SK-N-SH (cell line): ENCODE measurements around the gene IDH3A. TPM values are rescaled to one million over a fixed set of nuclear protein-coding genes. Genes with fewer than 3 reads are reported as not detected.

Experiments used
- CTCF ChIA-PET: fragments of 300-600, 350-600 bp; formaldehyde crosslinking; extraction: SDS; loops from one replicate; lab custom pipeline; 2021; lab: Yijun Ruan, JAX
- POLR2A ChIA-PET: fragments of 350-600 bp; sonication (Branson Sonifier 250); formaldehyde crosslinking; extraction: SDS; loops from one replicate; lab custom pipeline; 2020; ENCODE audit warnings: antibody characterized with exemption, inconsistent platforms; lab: Yijun Ruan, JAX
- DNase-seq: peaks from one replicate; pipeline ENCODE4 v3.0.0; 2012
- H2AFZ ChIP-seq: fragments of 200-600 bp; sonication (generic); 2 replicates; pipeline ENCODE4 v1.8.1; 2016; ENCODE audit warnings: antibody characterized with exemption, mild to moderate bottlenecking, low read depth
- H3F3A ChIP-seq: fragments of 200-600 bp; sonication (generic); replicated peaks from 2 replicates; pipeline ENCODE3; 2016; ENCODE audit warnings: antibody characterized with exemption, mild to moderate bottlenecking; ENCODE audit not compliant: insufficient read depth
- H3K27ac ChIP-seq, 2 experiments: fragments of 200-500 bp in 1 of 2; fragments of 200-600 bp in 1 of 2; sonication (Bioruptor generic) in 1 of 2; sonication (generic), shearing (Covaris generic) in 1 of 2; 2 replicates each; pipeline versions ENCODE4 v1.5.1 to v1.6.1; 2014 to 2016; ENCODE audit warnings: low read depth in 2 of 2, inconsistent platforms in 1 of 2, low read length in 1 of 2, mild to moderate bottlenecking in 1 of 2, mixed read lengths in 1 of 2
- H3K27me3 ChIP-seq: fragments of 200-600 bp; sonication (generic), shearing (Covaris generic); 2 replicates; pipeline ENCODE4 v1.6.1; 2016; ENCODE audit warnings: mixed run types; ENCODE audit not compliant: insufficient read depth
- H3K36me3 ChIP-seq, 2 experiments: fragments of 200-500 bp in 1 of 2; fragments of 200-600 bp in 1 of 2; sonication (Bioruptor generic) in 1 of 2; sonication (generic) in 1 of 2; replicated peaks in 1 of 2; 2 replicates each; pipeline versions ENCODE3 to v1.5.1; 2014 to 2016; ENCODE audit warnings: low read length in 1 of 2, mild to moderate bottlenecking in 1 of 2; ENCODE audit not compliant: insufficient read depth in 2 of 2, control insufficient read depth in 1 of 2
- H3K4me1 ChIP-seq, 2 experiments: fragments of 200-500 bp in 1 of 2; fragments of 200-600 bp in 1 of 2; sonication (Bioruptor generic) in 1 of 2; sonication (generic), shearing (Covaris generic) in 1 of 2; 2 replicates each; pipeline versions ENCODE4 v1.5.1 to v1.6.1; 2014 to 2016; ENCODE audit warnings: low read depth in 1 of 2, low read length in 1 of 2, mixed run types in 1 of 2; ENCODE audit not compliant: insufficient read depth in 2 of 2, control insufficient read depth in 1 of 2
- H3K4me2 ChIP-seq: fragments of 200-600 bp; sonication (generic), shearing (Covaris generic); 2 replicates; pipeline ENCODE4 v1.6.1; 2017; ENCODE audit warnings: mixed run types
- H3K4me3 ChIP-seq, 2 experiments: fragments of 200-500 bp in 1 of 2; fragments of 200-600 bp in 1 of 2; sonication (Bioruptor generic) in 1 of 2; sonication (generic), shearing (Covaris generic) in 1 of 2; 2 replicates each; pipeline versions ENCODE4 v1.5.1 to v1.8.1; 2014 to 2016; ENCODE audit warnings: low read depth in 2 of 2, inconsistent platforms in 1 of 2, low read length in 1 of 2, mild to moderate bottlenecking in 1 of 2, mixed read lengths in 1 of 2, moderate library complexity in 1 of 2
- H3K79me2 ChIP-seq: fragments of 200-600 bp; sonication (generic); 2 replicates; pipeline ENCODE4 v1.8.1; 2017; ENCODE audit warnings: mild to moderate bottlenecking; ENCODE audit not compliant: insufficient read depth
- H3K9ac ChIP-seq: fragments of 200-600 bp; sonication (generic); 2 replicates; pipeline ENCODE4 v1.6.1; 2017; ENCODE audit warnings: mixed run types
- H3K9me2 ChIP-seq: fragments of 200-600 bp; sonication (generic); 2 replicates; pipeline ENCODE4 v1.6.1; 2017; ENCODE audit warnings: mixed run types
- H3K9me3 ChIP-seq: fragments of 200-600 bp; sonication (generic); 2 replicates; pipeline ENCODE4 v1.6.1; 2017; ENCODE audit warnings: mixed run types, mild to moderate bottlenecking, moderate library complexity
- H4K20me1 ChIP-seq: fragments of 200-600 bp; sonication (generic); 2 replicates; pipeline ENCODE4 v1.6.1; 2017; ENCODE audit warnings: mild to moderate bottlenecking, mixed run types; ENCODE audit not compliant: insufficient read depth
- CHD2 ChIP-seq: fragments of 150-350 bp; IDR thresholded peaks from 2 replicates; pipeline ENCODE4 v1.6.1; 2018; ENCODE audit warnings: low read length; ENCODE audit not compliant: partially characterized antibody
- EP300 ChIP-seq, 2 experiments: IDR thresholded peaks; 2 replicates each; pipeline versions ENCODE4 v1.4.0 to v1.6.1; 2012; ENCODE audit warnings: borderline replicate concordance in 1 of 2, low read depth in 1 of 2, low read length in 1 of 2
- EZH2phosphoT487 ChIP-seq: fragments of 200-600 bp; sonication (generic); IDR thresholded peaks from 2 replicates; pipeline ENCODE4 v1.6.1; 2017; ENCODE audit warnings: low read depth, mixed run types, mild to moderate bottlenecking, antibody characterized with exemption, moderate library complexity, borderline replicate concordance
- FOSL2 ChIP-seq: IDR thresholded peaks from 2 replicates; pipeline ENCODE4 v1.4.0; 2012; ENCODE audit warnings: low read depth, mild to moderate bottlenecking, moderate library complexity, borderline replicate concordance
- FOXJ3 ChIP-seq: sonication (generic); formaldehyde crosslinking; IDR thresholded peaks from 2 replicates; pipeline ENCODE4 v1.5.1; 2020; ENCODE audit warnings: mild to moderate bottlenecking, missing genetic modification reagents
- FOXM1 ChIP-seq: IDR thresholded peaks from 2 replicates; pipeline ENCODE4 v1.4.0; 2012; ENCODE audit warnings: low read depth, mild to moderate bottlenecking
- GABPA ChIP-seq: IDR thresholded peaks from 2 replicates; pipeline ENCODE4 v1.4.0; 2012; ENCODE audit warnings: low read depth, mild to moderate bottlenecking
- GATA2 ChIP-seq: sonication (generic); formaldehyde crosslinking; IDR thresholded peaks from 2 replicates; pipeline ENCODE4 v1.5.0; 2020; ENCODE audit warnings: mild to moderate bottlenecking, missing genetic modification reagents
- JUND ChIP-seq: IDR thresholded peaks from 2 replicates; pipeline ENCODE4 v1.4.0; 2012
- MEF2A ChIP-seq: IDR thresholded peaks from 2 replicates; pipeline ENCODE4 v1.4.0; 2012; ENCODE audit warnings: low read depth, borderline replicate concordance
- MXI1 ChIP-seq: IDR thresholded peaks from 2 replicates; pipeline ENCODE4 v1.6.1; 2012; ENCODE audit warnings: mild to moderate bottlenecking, low read depth, low read length, improper control_type of control experiment
- NFIC ChIP-seq: IDR thresholded peaks from 2 replicates; pipeline ENCODE4 v1.4.0; 2012; ENCODE audit warnings: borderline replicate concordance
- NRF1 ChIP-seq: IDR thresholded peaks from 2 replicates; pipeline ENCODE4 v1.6.1; 2012; ENCODE audit warnings: low read depth, mild to moderate bottlenecking, low read length
- POLR2AphosphoS5 ChIP-seq: IDR thresholded peaks from 2 replicates; pipeline ENCODE4 v1.6.1; 2012; ENCODE audit warnings: low read depth, low read length
- RAD21 ChIP-seq: IDR thresholded peaks from 2 replicates; pipeline ENCODE4 v1.6.1; 2012; ENCODE audit warnings: mild to moderate bottlenecking, low read length
- RCOR1 ChIP-seq: fragments of 150-350 bp; IDR thresholded peaks from 2 replicates; pipeline ENCODE4 v1.6.1; 2017; ENCODE audit warnings: antibody characterized with exemption, low read length
- RXRA ChIP-seq: IDR thresholded peaks from 2 replicates; pipeline ENCODE4 v1.4.0; 2012; ENCODE audit warnings: low read depth, mild to moderate bottlenecking, borderline replicate concordance
- SIN3A ChIP-seq: IDR thresholded peaks from 2 replicates; pipeline ENCODE4 v1.6.1; 2012; ENCODE audit warnings: low read depth, mild to moderate bottlenecking, low read length, moderate library complexity, borderline replicate concordance
- TAF1 ChIP-seq: IDR thresholded peaks from 2 replicates; pipeline ENCODE4 v1.6.1; 2012; ENCODE audit warnings: low read depth, mild to moderate bottlenecking, low read length, moderate library complexity, borderline replicate concordance
- TEAD4 ChIP-seq: IDR thresholded peaks from 2 replicates; pipeline ENCODE4 v1.4.0; 2012; ENCODE audit warnings: mild to moderate bottlenecking, borderline replicate concordance; ENCODE audit not compliant: insufficient read depth
- WGBS: methylation state at CpG from one replicate; pipeline ENCODE4 v1.1.6; 2017; ENCODE audit warnings: low lambda C conversion rate; 5-methylcytosine and 5-hydroxymethylcytosine counted together
- polyA plus RNA-seq, 3 experiments: library from polyadenylated mRNA; depleted of rRNA; stranded (reverse); fragments of >200 nt; gene quantifications; 2 replicates each; pipeline ENCODE4 v1.2.3, GENCODE V29; 2012
- TF ChIP-seq, protein P1 (sequence below): IDR thresholded peaks from 2 replicates; pipeline ENCODE4 v1.4.0; 2012; ENCODE audit warnings: low read depth
- TF ChIP-seq, protein P2 (sequence below): IDR thresholded peaks from 2 replicates; pipeline ENCODE4; 2012
- TF ChIP-seq, protein P3 (sequence below): IDR thresholded peaks from 2 replicates; pipeline ENCODE4 v1.6.1; 2012; ENCODE audit warnings: mild to moderate bottlenecking, low read depth, low read length, moderate library complexity
- TF ChIP-seq, protein P4 (sequence below): IDR thresholded peaks from 2 replicates; pipeline ENCODE4 v1.4.0; 2012; ENCODE audit warnings: low read depth, borderline replicate concordance
- TF ChIP-seq, protein P5 (sequence below): fragments of 150-350 bp; IDR thresholded peaks from 2 replicates; pipeline ENCODE4 v1.6.1; 2017; ENCODE audit warnings: antibody characterized with exemption, low read length, low read depth, borderline replicate concordance

Gene IDH3A
- polyA plus RNA-seq, 1 of the 3 experiments (the other 2 are of a cell fraction) = 33.2 TPM

DNA sequence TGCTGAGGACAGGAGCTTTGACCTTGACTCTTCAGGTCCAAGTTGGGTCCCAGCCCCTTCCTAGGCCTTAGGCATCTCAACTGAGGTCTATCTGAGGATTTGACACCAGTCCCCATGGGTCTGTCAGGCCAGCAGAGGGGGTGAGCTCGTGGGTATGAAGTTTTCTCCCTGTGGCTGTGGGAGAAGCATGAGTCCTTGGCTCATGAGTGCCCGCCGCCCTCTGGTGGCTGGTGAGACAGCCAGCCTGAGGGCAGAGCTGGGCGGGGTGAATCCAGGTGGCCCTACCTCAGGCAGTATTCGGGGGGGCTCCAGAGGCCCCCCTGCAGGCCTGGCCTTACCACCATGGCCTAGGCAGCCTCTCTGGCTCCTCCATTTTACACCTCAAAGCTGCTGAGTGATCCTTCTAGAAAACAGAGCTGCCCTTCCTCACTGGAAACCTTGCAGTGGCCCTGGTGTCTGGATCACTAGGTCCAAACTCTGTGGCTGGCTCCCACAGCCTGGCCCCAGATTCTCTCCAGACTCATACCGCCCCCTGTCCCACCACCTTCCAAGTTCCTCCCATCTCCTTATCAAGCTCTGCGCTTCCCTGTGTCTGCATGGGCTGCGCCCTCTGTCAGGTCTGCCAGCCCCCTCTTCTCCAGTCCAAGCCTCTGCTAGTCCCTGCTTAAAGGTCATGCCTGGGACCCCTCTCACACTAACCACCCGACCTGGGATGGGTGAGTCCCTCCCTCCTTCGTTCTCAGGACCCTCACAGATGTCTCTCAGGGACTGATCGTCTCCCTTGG, 40.7 kb upstream of the IDH3A start:
- H3K9me3 ChIP-seq = no peaks in the 10 kb centered on the region
- no peak overlapping the region for H3K4me2 ChIP-seq
- H3K79me2 ChIP-seq = no peaks in the 10 kb centered on the region
- no peaks in the 10 kb centered on the region for H3K36me3 ChIP-seq
- peak overlapping the region in 1 of 2 experiments; percentile 4; a peak in 1 of 4 replicates for H3K4me3 ChIP-seq
- no peak overlapping the region for H3K9ac ChIP-seq
- no peak overlapping the region for H3K27ac ChIP-seq
- DNase-seq = peak; percentile 87
- no peaks in the 10 kb centered on the region for H3K27me3 ChIP-seq
- H3K9me2 ChIP-seq = no peaks in the 10 kb centered on the region
- no peaks in the 10 kb centered on the region; a peak in 1 of 4 replicates for H3K4me1 ChIP-seq
- H3F3A ChIP-seq = no peaks in the 10 kb centered on the region
- POLR2A ChIA-PET = interaction anchor here (1.0 to 1.4 kb wide), 5 partner anchors 103 to 149 kb away, joined by 3 to 7 read pairs (median 4); no protein-coding TSS in a partner anchor
- no peak overlapping the region for H2AFZ ChIP-seq
- WGBS = 44% methylated on average over 8 of the region's 11 CpGs
- CTCF ChIA-PET = interaction anchor here (0.6 to 9.3 kb wide), 74 partner anchors 9 to 473 kb away, joined by 3 to 175 read pairs (median 4); partner anchors contain the start of genes ACSBG1, CIB2, IDH3A and SH2D7
- H4K20me1 ChIP-seq = no peaks in the 10 kb centered on the region
- no peak for TF ChIP-seq RCOR1
- TF ChIP-seq POLR2AphosphoS5 = no peak
- TF ChIP-seq FOXM1 = no peak
- TF ChIP-seq SIN3A = 0 out of 2 replicates have a peak, but pooled peaks have one; percentile 45
- TF ChIP-seq, protein P1, sequence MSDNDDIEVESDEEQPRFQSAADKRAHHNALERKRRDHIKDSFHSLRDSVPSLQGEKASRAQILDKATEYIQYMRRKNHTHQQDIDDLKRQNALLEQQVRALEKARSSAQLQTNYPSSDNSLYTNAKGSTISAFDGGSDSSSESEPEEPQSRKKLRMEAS = peak; percentile 45; the same call in 1 of the 2 replicates
- no peak for TF ChIP-seq GATA2 (CRISPR knock-in tag)
- TF ChIP-seq, protein P2, sequence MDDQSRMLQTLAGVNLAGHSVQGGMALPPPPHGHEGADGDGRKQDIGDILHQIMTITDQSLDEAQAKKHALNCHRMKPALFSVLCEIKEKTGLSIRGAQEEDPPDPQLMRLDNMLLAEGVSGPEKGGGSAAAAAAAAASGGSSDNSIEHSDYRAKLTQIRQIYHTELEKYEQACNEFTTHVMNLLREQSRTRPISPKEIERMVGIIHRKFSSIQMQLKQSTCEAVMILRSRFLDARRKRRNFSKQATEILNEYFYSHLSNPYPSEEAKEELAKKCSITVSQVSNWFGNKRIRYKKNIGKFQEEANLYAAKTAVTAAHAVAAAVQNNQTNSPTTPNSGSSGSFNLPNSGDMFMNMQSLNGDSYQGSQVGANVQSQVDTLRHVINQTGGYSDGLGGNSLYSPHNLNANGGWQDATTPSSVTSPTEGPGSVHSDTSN = no peak
- no peak for TF ChIP-seq TAF1
- no peak for TF ChIP-seq GABPA
- TF ChIP-seq, protein P3, sequence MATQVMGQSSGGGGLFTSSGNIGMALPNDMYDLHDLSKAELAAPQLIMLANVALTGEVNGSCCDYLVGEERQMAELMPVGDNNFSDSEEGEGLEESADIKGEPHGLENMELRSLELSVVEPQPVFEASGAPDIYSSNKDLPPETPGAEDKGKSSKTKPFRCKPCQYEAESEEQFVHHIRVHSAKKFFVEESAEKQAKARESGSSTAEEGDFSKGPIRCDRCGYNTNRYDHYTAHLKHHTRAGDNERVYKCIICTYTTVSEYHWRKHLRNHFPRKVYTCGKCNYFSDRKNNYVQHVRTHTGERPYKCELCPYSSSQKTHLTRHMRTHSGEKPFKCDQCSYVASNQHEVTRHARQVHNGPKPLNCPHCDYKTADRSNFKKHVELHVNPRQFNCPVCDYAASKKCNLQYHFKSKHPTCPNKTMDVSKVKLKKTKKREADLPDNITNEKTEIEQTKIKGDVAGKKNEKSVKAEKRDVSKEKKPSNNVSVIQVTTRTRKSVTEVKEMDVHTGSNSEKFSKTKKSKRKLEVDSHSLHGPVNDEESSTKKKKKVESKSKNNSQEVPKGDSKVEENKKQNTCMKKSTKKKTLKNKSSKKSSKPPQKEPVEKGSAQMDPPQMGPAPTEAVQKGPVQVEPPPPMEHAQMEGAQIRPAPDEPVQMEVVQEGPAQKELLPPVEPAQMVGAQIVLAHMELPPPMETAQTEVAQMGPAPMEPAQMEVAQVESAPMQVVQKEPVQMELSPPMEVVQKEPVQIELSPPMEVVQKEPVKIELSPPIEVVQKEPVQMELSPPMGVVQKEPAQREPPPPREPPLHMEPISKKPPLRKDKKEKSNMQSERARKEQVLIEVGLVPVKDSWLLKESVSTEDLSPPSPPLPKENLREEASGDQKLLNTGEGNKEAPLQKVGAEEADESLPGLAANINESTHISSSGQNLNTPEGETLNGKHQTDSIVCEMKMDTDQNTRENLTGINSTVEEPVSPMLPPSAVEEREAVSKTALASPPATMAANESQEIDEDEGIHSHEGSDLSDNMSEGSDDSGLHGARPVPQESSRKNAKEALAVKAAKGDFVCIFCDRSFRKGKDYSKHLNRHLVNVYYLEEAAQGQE = no peak
- TF ChIP-seq NRF1 = 0 out of 2 replicates have a peak, but pooled peaks have one; percentile 18
- no peak for TF ChIP-seq JUND
- TF ChIP-seq MEF2A = no peak
- TF ChIP-seq, protein P4, sequence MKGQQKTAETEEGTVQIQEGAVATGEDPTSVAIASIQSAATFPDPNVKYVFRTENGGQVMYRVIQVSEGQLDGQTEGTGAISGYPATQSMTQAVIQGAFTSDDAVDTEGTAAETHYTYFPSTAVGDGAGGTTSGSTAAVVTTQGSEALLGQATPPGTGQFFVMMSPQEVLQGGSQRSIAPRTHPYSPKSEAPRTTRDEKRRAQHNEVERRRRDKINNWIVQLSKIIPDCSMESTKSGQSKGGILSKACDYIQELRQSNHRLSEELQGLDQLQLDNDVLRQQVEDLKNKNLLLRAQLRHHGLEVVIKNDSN = no peak
- no peak for TF ChIP-seq EZH2phosphoT487
- TF ChIP-seq RAD21 = peak; percentile 88
- TF ChIP-seq FOSL2 = no peak
- TF ChIP-seq, protein P5, sequence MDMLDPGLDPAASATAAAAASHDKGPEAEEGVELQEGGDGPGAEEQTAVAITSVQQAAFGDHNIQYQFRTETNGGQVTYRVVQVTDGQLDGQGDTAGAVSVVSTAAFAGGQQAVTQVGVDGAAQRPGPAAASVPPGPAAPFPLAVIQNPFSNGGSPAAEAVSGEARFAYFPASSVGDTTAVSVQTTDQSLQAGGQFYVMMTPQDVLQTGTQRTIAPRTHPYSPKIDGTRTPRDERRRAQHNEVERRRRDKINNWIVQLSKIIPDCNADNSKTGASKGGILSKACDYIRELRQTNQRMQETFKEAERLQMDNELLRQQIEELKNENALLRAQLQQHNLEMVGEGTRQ = no peak
- TF ChIP-seq CHD2 = no peak
- no peak for TF ChIP-seq TEAD4
- TF ChIP-seq RXRA = no peak
- TF ChIP-seq FOXJ3 (CRISPR knock-in tag) = no peak
- 0 out of 2 replicates have a peak, but pooled peaks have one; percentile 20 for TF ChIP-seq MXI1
- no peak for TF ChIP-seq NFIC
- no peak for TF ChIP-seq EP300 (IDR thresholded peaks at IDR 0.05; ENCODE audit: borderline replicate concordance in 1 of 2, low read depth in 1 of 2, low read length in 1 of 2)
